Measurements from ENCODE around the gene AP5B1.
A peak's percentile ranks its signal among the peaks of the same experiment; 100 is the strongest.
"Not testable (repeated sequence)": the region's sequence is repeated elsewhere in the genome, so short reads cannot be mapped to it uniquely, and the experiment has no call there.

AP5B1 gene

DNA sequence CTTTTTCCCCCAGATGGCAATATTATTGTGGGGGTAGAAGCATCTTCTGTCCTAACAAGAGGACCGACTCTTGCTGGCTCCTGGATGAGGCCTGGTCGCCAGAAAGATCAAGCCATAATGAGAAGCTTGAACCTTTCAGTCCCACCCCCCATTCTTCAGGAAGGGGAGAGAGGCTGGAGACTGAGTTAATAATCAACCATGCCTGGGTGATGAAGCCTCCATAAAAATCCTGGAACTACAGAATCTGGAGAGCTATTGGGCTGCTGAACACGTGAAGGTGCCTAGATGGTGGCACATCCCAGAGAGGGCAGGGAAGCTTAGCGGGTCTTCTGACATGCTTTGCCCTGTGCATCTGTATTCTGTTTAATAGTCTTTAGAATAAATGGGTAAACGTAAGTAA is 16.3 kb downstream of the AP5B1 start:
- TF ChIP-seq, protein P1, sequence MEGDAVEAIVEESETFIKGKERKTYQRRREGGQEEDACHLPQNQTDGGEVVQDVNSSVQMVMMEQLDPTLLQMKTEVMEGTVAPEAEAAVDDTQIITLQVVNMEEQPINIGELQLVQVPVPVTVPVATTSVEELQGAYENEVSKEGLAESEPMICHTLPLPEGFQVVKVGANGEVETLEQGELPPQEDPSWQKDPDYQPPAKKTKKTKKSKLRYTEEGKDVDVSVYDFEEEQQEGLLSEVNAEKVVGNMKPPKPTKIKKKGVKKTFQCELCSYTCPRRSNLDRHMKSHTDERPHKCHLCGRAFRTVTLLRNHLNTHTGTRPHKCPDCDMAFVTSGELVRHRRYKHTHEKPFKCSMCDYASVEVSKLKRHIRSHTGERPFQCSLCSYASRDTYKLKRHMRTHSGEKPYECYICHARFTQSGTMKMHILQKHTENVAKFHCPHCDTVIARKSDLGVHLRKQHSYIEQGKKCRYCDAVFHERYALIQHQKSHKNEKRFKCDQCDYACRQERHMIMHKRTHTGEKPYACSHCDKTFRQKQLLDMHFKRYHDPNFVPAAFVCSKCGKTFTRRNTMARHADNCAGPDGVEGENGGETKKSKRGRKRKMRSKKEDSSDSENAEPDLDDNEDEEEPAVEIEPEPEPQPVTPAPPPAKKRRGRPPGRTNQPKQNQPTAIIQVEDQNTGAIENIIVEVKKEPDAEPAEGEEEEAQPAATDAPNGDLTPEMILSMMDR (IDR thresholded peaks at IDR 0.05; ENCODE audit: control insufficient read depth, extremely low read depth, insufficient read depth) = no peak
- no peak for DNase-seq (ENCODE audit: low read depth)
- H3K4me3 ChIP-seq (ENCODE audit: low read depth, low read length) = no peak overlapping the region

DNA sequence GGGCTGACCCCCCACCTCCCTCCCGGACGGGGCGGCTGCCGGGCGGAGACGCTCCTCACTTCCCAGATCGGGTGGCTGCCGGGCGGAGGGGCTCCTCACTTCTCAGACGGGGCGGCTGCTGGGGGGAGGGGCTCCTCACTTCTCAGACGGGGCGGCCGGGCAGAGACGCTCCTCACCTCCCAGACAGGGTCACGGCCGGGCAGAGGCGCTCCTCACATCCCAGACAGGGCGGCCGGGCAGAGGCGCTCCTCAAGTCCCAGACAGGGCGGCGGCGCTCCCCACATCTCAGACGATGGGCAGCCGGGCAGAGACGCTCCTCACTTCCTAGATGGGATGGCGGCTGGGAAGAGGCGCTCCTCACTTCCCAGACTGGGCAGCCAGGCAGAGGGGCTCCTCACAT is 18.0 kb downstream of the AP5B1 start:
- not testable (repeated sequence) for H3K4me3 ChIP-seq (ENCODE audit: low read depth, low read length); DNase-seq (ENCODE audit: low read depth)

DNA sequence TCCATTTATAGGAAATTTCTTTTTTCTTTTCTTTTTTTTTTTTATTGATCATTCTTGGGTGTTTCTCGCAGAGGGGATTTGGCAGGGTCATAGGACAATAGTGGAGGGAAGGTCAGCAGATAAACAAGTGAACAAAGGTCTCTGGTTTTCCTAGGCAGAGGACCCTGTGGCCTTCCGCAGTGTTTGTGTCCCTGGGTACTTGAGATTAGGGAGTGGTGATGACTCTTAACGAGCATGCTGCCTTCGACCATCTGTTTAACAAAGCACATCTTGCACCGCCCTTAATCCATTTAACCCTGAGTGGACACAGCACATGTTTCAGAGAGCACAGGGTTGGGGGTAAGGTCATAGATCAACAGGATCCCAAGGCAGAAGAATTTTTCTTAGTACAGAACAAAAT is 18.6 kb downstream of the AP5B1 start:
- H3K4me3 ChIP-seq (ENCODE audit: low read depth, low read length); DNase-seq (ENCODE audit: low read depth): not testable (repeated sequence)

DNA sequence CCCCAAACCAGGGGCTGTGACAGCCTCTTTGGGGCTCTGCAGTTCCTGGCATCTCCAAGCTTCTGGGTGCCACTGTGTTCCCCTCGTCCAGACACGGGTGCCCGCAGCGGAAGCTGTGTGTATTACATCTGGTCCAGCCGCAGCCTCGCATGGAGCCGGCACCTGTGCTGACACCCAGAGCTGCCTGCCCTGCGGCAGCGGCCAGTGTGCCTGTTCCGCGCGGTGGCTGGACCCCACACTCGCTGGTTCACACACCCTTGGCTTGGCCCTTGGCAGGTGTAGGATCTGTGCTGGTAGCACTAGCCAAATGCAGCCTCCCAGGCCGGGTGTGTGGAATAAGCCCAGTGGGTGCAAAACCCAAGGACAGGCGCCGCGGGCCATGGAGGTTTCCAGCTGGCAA is 35.7 kb downstream of the AP5B1 start:
- H3K4me3 ChIP-seq (ENCODE audit: low read depth, low read length) = no peak overlapping the region
- DNase-seq (ENCODE audit: low read depth) = no peak
- TF ChIP-seq, protein P1 (IDR thresholded peaks at IDR 0.05; ENCODE audit: control insufficient read depth, extremely low read depth, insufficient read depth) = no peak

DNA sequence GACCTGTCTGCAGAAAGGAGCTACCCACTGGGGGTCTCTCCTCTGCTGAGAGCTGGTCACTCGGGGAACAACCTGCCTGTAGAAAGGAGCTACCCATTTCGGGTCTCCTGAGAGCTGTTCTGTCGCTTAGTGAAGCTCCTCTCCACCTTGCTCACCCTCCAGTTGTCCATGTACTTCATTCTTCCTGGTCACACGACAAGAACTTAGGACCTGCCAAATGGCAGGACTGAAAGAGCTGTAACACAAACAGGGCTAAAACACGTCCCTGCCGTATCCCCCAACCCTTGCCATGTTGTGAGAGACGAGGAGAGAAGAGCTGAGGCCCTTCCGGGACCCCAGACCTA is 36.1 kb downstream of the AP5B1 start:
- no peak for DNase-seq (ENCODE audit: low read depth)
- TF ChIP-seq, protein P1 (IDR thresholded peaks at IDR 0.05; ENCODE audit: control insufficient read depth, extremely low read depth, insufficient read depth) = no peak
- H3K4me3 ChIP-seq (ENCODE audit: low read depth, low read length) = no peak overlapping the region

DNA sequence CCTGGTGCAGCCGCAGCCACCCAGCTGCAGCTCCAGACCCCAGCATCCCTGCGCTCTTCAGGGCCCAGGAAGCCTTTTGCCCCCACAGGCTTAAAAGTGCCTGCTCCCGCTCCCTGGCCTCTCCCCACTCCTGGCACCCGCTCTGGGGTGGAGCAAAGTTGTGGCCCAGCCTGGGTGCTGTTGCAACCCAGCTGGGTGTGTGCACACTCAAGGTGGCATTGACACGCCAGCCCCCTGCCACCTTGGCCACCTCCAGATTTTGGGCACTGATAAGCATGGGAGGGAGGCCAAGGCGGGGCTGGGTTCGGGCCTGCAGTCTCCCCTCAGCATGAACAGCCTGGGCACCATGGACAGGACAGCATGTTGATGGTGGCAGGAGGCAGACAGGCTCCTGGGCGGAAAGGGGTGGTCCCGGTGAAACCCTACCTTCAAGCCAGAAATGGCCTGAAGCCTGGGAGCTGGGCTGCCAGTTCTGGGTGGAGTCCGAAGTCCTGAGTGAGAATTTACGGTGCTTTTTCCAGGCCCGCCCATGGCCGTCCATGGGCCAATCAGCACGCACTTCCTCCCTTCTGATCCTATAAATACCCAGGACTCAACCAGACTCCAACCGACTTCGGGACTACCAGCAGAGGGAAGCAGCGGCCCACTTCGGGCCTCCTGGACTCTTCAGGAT is 36.6 kb downstream of the AP5B1 start:
- DNase-seq (ENCODE audit: low read depth) = peak; percentile 23
- TF ChIP-seq, protein P1 (IDR thresholded peaks at IDR 0.05; ENCODE audit: control insufficient read depth, extremely low read depth, insufficient read depth) = peak; percentile 34
- H3K4me3 ChIP-seq (ENCODE audit: low read depth, low read length) = no peak overlapping the region

DNA sequence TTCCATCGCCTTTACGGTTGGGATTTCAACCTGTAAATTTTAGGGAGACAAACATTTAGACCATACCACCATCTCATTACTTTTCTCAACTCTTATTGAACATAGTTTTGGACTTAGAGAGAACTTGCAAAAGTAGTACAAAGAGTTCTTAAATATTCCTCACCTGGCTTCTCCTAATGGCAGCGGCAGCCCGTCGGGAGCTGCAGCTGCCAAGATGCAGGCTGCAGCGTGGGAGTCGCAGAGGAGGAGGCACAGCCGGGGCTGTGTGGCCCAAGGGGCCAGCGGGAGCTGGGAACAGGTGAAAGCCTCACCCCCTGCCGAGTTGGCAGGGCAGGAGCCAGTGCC is 37.1 kb downstream of the AP5B1 start:
- TF ChIP-seq, protein P1 (IDR thresholded peaks at IDR 0.05; ENCODE audit: control insufficient read depth, extremely low read depth, insufficient read depth) = no peak
- DNase-seq (ENCODE audit: low read depth) = no peak
- H3K4me3 ChIP-seq (ENCODE audit: low read depth, low read length) = no peak overlapping the region

DNA sequence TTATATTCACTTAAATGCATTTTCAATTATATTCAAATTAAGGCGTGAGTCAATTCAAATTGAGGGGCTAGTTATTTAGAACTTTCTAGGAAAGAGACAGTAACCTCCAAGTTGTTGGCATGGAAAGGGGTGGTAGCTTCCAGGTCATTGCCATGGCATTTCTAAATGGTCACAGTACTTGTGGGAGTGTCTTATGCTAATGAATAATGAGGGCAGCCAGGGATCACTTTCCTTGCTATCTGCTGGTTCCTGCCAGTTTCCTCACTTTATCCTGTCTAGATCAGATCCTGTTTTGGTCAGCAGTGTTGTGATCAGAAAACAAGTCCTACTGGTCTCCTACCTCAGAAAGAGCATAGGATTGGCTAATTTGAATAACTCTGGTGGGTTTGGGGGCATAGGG is 38.4 kb downstream of the AP5B1 start:
- peak; percentile 38 for DNase-seq (ENCODE audit: low read depth)
- TF ChIP-seq, protein P1 (IDR thresholded peaks at IDR 0.05; ENCODE audit: control insufficient read depth, extremely low read depth, insufficient read depth) = no peak
- no peak overlapping the region for H3K4me3 ChIP-seq (ENCODE audit: low read depth, low read length)
